RCC 7860 (cell line): Measurements from ENCODE around the gene CDCA8.

Experiments
- DNase-seq: peaks from one replicate; pipeline ENCODE4 v3.0.0-alpha.2; 2015; ENCODE audit warnings: low spot score
- FAIRE-seq: peaks from 2 replicates; lab custom pipeline; 2012; peaks lifted over from hg19 to GRCh38; lab: Jason Lieb, UNC

Gene CDCA8

DNA sequence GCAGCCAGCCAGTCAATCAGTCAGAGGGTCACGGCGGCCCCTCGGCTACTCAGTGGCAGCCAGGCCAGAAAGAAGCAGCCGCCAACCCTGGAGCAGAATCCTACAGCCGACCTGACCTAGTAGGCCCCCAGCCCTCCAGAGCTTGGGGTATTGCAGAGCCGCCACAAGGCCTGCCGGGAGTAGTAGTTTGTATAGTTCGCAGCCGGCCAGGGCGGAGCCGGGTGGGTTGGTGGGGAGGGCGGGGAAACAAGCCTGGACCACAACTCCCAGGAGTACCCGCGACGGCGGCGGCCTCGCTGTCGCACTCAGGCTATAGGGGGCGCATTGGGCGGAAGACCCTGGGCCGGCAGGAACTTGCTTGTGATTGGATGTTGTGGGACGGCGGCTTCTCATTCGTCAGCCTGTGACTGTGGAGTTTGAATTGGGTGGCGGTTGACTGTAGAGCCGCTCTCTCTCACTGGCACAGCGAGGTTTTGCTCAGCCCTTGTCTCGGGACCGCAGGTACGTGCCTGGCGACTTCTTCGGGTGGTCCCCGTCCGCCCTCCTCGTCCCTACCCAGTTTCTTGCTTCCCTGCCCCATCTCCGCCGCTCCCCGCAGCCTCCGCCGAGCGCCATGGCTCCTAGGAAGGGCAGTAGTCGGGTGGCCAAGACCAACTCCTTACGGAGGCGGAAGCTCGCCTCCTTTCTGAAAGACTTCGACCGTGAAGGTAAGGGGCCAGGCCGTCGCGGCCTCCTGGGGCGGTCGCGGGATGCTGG, at the start of gene CDCA8:
Gene CDCA8, plus strand, starts transcription at position 439 of the 756 bp plus-strand sequence. Its CDS starts 175 bp downstream, at position 614.
- peak; percentile 97 for DNase-seq
- FAIRE-seq, result peak; percentile 87

DNA sequence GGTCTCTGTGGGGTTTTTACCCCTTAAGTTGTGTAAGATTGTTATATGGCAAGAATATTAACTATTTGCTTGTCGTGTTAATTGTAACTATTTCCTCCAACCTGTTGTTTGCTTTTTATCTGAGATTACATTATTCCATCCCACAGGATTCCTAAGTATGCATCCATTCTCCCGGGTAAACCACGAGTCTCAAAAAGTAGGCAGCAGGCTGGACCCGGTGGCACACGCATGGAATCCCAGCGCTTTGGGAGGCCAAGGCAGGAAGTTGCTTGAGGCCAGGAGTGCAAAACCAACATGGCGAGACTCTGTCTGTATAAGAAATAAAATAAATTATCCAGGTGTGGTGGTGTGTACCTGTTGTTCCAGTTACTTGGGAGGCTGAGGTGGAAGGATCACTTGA, 45.0 kb upstream of the CDCA8 start:
- DNase-seq (no peak), FAIRE-seq (no peak)

DNA sequence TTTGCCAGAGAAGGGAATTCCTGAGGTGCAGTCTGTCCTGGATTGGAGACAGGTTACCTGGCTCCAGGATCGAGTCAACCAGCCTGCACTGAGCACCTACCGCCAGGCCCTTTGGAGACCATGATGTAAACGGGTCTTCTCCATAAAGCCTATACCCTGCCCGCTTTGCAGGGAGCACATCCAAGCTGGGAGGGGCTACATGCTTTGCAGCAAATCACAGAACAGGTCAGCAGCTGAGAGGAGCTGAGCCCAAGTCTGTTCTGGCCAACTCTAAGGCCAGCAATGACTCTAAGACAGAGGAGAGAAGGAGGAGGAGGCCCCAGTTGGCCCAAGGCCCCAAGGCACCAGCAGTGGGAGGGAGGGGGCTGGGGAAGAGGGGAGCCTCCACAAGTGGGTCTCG, 42.1 kb upstream of the CDCA8 start:
- FAIRE-seq (no peak), DNase-seq (no peak)

DNA sequence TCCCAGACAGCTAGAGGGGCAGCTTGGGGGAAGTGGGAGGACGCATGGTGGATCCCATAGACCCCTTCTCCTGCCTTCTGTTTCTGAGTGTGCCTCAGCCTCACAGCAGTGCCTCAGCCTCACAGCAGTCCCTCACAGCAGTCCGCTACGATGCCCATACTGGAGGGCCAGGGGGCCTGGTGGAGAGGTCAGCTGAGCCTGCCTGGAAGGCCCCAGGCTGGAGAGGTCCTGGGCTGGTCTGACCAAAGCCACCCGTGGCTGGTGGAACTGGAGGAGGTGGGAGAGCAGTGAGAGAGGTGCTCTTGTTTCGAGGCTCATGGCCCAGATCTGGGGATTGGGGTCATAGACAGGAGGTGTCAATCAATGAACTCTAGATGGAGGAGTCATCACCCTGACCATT, 41.6 kb upstream of the CDCA8 start:
- FAIRE-seq, result no peak

DNA sequence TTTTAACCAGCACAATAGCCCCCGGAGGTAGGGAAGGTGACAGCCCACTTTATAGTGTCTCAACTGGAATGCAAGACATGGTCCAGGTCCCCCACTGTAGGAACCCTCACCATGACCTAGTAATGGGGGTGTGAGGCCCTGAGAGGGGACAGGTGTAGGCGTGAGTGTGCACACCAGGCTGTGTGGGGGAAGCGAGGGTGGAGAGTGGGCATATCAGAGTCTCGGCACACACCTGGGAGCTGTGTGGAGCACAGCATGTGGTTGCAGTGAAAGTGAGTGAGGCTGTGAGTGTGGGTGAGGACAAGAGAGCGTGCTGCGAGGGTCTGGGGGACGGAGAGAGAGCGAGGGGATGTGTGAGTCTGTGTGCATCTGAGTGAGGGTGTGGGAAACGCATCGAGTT, 40.5 kb upstream of the CDCA8 start:
- DNase-seq (no peak), FAIRE-seq (no peak)

More for the DNA sequence above, 41.6 kb upstream of the CDCA8 start:
- no peak for DNase-seq

DNA sequence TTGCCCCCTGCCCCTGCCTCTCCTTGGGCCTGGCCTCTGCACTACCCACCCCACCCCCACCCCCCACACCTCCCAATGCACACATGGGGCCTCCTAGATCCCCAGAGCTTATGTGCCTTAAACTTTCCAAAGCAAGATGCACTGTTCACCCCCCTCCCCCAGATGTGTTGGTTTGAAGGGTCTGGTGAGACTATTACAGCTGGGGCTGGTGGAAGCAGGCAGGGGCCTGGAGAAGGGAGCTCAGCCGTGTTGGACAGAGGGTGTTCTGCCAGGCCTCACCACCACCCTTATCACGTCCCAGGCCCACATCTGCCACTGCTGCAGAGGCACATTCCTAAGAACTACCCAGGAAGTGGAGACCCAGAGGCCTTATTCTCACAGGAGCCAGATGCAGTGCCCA, 39.3 kb upstream of the CDCA8 start:
- FAIRE-seq, result no peak
- no peak for DNase-seq

DNA sequence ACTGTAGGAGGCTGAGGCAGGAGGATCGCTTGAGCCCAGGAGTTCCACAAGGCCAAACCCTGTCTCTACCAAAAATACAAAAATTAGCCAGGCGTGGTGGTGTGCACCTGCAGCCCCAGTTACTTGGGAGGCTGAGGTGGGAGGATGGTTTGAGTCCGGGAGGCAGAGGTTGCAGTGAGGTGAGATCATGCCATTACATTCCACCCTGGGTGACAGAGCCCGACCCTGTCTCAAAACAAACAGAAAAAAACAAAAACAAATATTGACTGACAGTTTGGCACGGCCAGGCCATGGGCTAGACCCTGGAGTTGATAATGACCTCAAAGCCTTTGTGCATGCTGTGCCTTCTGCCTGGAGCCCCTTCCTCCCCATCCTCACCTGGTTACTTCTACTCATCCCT, 38.4 kb upstream of the CDCA8 start:
- DNase-seq, result no peak
- no peak for FAIRE-seq

DNA sequence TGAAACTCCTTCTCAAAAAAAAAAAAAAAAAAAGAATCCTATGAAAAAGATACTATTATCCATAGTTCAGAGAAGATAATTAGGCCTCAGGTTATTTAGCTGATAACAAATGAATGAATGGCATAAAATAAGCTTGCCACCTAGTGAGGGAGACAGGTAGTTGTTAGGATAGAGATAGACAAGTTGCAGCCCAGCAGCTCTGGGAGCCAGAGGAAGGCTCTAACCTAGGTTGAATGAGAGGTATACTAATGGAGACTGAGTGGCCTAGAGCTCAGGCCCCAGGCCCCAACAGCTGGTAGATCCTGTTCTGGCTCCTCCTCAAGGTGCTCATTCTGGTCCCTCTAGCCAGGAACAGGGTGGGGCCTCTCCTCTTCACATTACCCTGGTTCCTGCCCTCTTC, 37.0 kb upstream of the CDCA8 start:
- DNase-seq (no peak), FAIRE-seq (no peak)

DNA sequence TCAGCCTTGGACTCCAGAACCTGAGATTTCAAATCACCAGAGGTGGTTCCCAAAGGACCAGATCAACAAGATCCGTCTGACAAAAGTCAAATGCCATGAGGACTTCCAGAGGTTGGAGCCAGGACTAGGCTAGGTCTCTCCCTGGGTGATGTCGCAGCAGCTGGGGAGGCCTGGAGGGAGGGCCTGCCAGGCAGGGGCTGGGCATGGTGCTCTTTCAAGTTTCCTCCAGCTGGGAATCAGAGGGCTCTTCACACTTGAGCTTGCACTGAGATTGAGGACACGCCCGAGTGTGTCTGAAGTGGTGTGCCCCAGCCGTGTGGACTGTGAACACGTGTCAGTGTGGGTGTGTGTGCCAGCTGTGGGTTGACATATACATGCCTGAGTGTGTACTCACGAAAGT, 36.3 kb upstream of the CDCA8 start:
- DNase-seq, result no peak
- FAIRE-seq, result no peak

DNA sequence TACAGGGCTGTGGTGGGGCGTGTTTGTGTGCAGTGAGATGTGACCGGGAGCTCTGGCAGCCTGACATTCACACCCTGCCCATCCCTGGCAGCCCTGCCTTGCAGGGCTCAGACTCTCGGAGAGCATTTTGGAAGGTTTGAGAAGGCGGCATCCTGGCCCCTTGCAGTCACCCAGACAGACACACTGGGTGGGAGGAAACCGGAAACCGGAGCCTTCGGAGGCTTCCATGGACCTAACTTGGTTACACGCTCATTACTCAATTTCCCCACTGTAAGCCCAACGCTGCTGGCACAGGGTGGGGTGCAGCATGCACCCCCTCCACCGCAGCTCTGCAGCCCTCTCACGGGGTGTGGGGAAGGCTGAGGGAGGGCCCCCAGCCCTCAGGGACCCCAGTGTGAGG, 35.4 kb upstream of the CDCA8 start:
- DNase-seq, result no peak
- FAIRE-seq, result no peak

DNA sequence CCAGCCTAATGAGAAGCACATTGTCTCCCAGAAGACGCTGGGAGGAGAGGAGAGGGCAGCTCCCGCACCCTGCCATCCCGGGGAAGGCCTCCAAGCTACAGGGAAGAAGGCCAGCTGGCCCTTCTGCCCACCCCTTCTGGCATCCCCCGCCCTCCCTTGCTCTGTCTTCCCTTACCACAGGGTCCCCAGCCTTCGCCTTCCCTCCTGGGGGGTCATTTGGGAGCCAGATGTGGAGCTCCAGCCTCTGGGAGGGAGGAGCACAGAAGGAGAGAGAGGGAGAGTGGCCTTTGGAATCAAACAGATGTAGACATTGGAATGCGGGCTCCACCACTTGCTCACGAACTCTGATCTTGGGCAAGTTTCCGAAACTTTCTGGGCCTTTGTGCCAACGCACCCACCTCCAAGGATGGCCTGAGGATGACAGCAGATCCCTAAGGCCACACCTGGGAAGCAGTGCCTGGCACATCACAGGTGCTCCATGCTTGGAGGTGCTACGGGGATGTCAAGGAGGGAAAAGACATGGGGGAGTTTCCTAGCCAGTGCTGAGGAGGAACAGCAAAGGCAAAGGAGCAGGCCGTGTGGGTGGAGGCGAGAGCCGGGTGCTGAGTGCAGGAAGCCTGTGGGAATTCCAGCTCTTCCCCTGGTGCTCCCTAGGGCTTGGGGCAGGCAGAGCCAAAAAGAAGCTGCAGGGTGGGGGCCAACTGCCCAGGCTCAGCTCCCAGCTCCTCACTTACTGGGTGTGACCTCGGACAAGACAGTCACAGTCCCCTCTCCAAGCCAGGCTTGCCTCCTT, 34.5 kb upstream of the CDCA8 start:
- DNase-seq (no peak), FAIRE-seq (no peak)

DNA sequence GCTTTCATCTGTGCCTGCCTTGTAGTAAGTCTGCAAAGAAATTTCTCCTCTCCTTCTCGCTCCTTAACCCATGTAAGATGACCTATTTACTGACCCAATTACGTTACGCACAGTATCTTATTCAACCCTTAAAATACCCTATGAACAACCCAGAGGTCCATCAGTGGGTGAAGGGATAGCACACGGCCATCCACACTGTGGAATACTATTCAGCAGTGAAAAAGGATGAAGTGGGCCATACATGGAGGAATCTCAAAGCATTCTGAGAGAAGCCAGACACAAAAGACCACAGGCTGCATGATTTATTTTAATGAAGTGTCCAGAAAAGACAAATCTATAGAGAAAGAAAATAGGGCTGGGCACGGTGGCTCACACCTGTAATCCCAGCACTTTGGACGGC, 33.8 kb upstream of the CDCA8 start:
- FAIRE-seq (no peak), DNase-seq (no peak)

DNA sequence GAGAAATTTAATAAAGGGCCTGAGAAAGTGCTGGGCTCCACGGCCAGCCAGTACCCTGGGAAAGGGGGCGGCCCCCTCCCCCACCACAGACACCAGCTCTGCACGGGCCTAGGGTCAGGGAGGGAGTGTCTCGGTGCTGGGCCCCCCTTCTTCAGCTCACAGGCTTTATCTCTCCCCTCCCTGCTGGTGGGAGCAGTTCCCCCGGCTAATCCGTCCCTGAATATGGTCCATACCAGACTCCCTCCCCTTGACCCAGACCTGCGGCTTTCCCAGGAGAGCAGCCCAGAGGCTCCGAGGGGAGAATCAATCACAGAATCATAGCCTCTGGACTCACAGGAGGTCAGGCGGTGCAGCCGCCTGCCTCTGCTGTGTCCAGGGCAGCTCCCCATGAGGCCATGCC, 31.7 kb upstream of the CDCA8 start:
- no peak for DNase-seq
- no peak for FAIRE-seq

DNA sequence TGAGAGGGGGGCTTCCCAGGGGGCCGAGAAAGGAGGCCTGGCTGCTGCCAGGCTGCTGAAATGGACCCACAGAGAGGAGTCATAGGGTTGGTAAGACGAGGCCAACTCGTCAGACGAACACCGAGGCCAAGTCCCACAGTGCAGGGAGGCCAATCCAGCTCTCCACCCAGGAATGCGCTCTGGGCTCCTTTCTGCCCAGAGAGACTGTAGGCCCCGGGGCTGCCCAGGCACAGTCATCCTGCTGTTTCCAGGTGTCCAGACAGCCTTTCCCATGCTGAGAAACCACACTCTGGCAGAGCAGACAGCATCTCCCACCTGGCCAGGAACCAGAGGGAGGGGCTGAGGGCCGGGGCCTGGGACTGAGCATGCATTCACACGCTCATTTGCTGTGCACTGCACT, 30.9 kb upstream of the CDCA8 start:
- FAIRE-seq (no peak), DNase-seq (no peak)

DNA sequence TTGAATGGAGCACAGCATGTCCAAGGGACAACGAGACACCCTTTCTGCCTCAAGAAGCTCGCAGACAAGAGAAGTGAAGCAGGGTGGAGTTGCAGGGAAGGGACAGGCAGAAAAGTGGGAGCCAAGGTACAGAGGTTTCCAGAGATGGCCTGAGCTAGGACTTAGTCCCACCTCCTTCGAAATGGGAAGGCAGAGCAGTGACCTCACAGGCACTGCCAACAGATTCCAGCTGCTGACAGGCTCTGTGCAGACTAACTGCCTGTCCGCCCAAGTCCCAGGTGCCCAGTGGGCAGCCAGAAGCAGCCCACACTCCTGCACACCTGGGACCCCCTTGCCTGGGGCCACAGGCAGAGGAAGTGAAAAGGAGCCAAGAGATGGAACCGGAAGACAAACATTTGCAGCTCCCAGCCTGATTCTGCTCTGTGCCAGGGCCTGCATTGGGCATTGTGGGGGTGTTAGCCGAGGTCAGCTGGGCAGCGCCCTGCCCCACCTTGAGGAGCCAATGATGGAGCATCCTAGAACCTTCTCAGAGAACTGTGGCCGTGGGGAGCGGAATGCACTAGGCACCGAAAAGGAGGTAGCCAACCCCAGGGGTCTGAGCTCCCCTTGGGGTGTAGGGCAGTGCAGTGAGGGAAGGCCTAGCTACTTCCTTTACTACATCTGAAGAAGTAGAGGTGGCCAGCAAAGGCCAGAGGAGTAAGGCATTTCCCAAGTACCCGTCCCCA, 30.1 kb upstream of the CDCA8 start:
- no peak for FAIRE-seq

DNA sequence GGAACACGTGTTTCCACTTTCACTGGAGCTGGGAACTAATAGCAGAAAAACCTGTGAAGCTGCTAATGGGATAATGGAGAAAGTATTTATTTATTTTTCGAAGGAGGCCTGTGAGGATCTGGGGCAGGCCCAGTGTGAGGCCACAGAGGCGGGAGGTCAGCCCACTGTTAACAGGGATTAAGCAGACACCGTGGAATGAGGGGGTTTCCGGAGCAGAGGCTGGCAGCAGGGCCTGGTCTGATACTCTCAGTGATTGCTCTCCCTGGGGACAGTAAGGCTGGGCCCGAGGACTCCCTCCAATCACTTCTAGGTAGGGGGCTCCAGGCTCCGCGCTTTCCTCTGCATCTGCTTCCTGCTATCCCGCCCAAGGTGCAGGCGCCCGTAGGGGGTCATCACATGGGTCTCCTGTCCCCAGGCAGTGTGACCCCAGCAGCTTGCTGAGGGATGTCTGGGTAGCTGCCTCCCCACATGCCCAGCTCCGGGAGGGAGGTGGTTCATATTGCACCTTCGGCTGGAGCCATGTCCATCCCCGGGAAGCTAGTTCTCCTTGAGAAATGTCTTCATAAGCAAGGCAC, 28.8 kb upstream of the CDCA8 start:
- FAIRE-seq, result no peak
- DNase-seq, result no peak

More for the DNA sequence above, 30.1 kb upstream of the CDCA8 start:
- DNase-seq, result no peak

DNA sequence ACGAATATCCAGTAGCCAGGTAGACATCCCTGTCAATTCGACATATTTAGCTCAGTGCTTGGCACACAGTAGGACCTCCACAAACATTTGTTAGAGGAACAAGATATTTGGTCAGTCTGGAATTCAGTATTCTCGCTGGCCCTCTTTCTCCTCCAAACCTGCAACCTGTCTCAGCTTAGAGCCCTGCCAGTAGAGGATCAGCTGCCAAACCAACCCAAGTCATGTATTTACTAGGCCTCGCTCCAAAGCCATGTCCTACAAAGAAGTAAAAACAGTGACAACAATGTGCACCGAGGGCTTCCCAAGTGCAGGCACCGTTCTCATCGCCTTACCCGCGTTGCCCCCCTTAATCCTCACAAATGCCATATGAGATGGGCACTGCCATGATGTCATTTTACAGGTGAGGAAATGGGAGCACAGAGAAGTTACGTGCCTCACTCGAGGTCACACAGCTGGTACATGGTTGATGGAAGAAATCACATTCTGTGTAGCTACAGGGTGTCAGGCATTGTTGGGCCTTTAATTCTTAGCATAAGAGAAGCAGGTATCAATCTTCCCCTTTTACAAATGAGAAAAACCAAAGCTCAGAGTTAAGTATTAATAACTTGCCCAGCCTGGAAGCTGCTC, 26.0 kb upstream of the CDCA8 start:
- no peak for FAIRE-seq
- no peak for DNase-seq

DNA sequence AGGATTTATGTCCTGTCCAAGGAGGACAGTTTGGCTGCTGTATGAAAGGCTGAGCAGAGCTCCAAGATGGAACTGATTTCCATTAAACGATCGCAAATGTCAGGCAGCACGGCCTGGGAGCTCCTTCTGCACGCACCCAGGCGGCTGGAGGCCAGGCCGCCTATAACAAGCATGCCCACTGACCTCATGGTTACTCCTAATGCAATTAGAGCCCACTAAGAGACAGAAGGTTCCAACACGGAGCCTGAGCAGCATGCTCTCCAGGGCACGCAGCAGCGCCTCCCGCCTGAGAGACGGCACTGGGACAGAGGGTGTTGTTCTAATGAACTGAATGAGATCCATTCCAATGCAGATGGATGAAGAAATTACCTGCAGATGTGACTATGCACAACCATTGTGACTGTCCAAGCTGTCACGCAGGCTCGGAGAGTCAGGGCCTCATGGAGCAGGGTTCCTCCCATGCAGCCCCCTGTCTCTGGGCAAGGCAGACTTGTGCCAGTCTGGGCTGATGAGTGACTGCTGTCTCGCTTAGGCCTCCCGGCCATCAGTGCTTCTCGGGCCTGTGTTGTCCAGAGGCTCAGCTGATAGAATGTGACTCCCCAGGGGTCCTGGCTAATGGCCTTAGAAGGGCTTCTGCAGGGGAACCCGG, 25.2 kb upstream of the CDCA8 start:
- no peak for FAIRE-seq
- no peak for DNase-seq

DNA sequence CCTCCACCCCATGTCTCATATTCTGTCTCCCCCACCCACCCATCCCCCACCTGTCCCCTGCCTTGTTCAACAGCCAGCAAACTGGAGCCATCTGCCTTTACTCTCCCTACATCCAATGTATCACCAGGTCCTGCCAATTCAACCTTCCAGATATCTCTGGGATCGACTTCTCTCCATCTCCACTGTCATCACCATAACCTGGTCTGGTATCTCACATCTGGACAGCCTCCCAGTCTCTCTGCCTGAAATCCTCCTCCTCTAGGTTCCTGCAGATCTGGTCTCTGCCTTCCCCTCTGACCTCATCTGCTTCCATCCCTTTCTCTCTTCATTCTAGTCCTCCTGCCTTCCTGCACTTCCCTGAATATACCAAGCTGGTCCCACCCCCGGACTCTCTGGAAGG, 22.2 kb upstream of the CDCA8 start:
- FAIRE-seq (no peak), DNase-seq (no peak)

DNA sequence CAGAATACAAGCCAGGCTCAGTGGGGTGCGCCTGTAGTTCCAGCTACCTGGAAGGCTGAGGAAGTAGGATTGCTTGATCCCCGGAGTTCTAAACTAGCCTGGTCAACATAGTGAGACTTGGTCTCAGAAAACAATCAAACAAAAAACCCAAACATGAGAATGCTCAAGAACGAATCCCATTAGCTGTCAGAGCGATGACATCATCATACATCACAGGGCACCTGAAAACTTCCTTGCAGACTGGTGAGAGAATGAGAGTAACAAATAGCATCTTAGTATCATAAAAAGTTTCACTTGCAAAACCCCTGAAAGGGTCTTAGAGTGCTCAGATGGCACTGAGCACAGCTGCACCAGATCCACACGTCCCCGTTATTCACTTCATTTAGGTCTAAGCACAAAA, 21.1 kb upstream of the CDCA8 start:
- no peak for FAIRE-seq
- no peak for DNase-seq
